PC-9 (cell line): ENCODE results near the gene MYO18B.

Experiments used
- CTCF ChIP-seq: fragments of 200-600 bp; sonication (generic); conservative IDR thresholded peaks from 2 replicates; pipeline ENCODE4 v1.6.1; 2017; ENCODE audit warnings: mixed run types, antibody characterized with exemption, mild to moderate bottlenecking, moderate library complexity
- EZH2 ChIP-seq: fragments of 200-600 bp; sonication (generic); IDR thresholded peaks from 2 replicates; pipeline ENCODE4 v1.8.0; 2017; ENCODE audit warnings: antibody characterized with exemption, low read depth

DNA sequence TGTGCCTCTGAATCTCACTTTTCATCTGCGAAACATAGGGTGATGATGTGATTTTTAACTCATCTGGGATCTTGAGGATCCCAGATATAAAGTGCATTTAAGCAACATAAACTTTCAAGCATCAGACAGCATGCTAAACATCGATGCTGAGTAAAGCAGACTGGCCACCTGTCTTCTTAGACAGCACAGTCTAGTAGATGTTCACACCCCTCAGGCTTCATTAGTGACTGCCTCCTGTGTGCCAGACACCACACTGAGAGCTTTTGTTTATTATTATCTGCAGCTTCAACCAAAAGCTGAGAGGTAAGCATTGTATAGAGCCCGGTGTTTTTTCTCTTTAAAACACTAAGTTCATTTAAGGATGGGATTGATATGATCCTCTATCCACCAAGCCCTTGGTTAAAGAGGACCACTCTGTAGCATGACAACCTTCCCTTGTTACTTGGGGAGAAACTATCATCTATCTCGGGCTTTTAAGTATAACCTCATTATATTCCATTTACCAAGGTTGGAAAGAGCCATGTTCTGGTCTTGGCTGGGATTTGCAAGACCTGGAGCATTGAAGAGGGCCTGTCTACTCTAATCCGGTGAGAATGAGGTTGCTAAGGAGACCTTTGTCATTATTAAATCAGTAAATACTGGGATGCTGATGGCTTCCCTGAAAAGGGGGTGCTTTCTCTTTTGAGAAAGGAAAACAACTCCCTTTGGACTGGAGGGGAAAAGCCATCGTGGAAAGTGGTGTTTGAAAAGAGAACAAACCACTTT, 313.0 kb downstream of the MYO18B start:
- TF ChIP-seq CTCF: no peak
- no peak for TF ChIP-seq EZH2
